OCI-M2 (cell line): ENCODE data around the gene PIK3C2A.

Experiments used
- DNase-seq: peaks from one replicate; lab custom pipeline; 2025; ENCODE audit not compliant: unreplicated experiment; lab: John Stamatoyannopoulos, UW

PIK3C2A gene

DNA sequence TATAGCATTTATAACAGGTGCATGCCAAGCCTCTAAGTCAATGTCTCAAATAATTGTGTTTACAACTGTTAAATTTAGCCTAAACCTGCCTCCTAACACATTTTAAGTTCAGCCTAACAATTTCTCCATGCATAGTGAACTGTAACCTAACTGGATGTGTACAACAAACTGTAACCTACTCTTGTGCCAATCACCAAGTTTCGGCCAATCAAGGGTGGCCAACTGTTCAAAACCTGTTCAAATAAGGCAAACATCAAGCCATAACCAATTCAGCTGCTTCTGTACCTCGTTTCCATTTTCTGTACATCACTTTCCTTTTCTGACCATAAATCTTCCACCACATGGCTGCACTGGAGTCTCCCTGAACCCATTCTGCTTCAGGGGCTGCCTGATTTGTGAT, 45.4 kb downstream of the PIK3C2A start:
- DNase-seq = no peak

DNA sequence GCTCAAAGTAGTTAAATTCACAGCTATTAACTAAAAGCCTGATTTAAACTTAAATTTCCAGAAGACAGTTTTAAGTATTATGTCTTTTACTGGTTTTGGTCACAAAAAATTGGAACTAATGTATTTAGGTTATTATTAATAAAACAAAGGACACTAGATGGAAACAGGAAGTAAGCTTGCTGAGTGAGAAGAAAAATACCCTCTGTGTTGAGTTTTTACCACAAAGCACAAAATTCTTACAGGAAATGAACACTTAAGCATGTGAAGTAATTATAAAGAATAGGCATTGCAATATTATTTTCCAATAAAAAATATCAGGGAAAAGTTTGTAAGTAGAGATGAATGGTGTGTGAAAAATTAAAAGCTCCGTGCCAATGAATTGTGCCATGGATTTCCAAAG, 46.3 kb downstream of the PIK3C2A start:
- DNase-seq = no peak

DNA sequence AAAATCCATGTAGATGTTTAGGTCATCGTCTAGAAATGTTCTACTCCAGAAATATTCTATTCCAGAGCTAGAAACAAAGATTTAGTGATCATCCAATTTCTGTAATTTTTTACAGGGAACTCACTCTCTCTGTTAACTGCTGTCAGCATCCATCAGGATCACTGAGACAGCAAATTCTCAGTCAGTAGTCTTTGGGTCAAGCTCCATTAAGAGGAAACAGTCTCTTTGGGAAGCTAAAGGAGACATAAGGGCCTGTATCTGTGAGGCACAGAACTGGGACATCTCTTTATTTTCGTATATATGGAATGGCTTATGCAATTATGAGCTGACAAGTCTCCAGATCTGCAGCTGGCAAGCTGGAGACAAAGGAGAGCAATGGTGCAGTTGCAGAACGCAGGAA, 48.3 kb downstream of the PIK3C2A start:
- DNase-seq = no peak
